Measurements from ENCODE around the gene RGL1. TPM values are rescaled to one million over a fixed set of nuclear protein-coding genes. Genes with fewer than 3 reads are reported as not detected.

RGL1 gene
- total RNA-seq, 4 donors from 2014 or later, result 10.6 to 13.8 (median 11.3) TPM

DNA sequence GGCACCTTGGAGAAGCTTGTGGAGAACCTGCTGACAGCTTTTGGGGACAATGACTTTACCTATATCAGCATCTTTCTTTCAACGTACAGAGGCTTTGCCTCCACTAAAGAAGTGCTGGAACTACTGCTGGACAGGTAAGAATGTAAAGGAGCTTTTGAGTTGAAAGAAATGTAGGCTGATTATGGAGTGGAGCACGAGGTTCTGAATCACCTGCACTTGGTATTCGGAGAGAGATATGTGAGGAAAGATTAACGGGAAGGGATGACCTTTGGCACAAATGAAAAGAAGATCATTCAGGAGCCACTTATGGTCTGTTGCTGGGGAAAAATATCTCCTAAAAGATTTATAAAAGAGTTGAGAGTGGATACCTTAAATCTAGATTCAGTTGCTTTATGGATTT, 42.7 kb downstream of the RGL1 start:
- no peaks in the 10 kb centered on the region for H3K27me3 ChIP-seq
- no peak for DNase-seq (ENCODE audit: low spot score in 2 of 2)
- 88% methylated on average over 4 of the region's 4 CpGs for WGBS
- H3K36me3 ChIP-seq, result no peaks in the 10 kb centered on the region
- no peak for TF ChIP-seq POLR2A (IDR thresholded peaks at IDR 0.05)
- no peak for TF ChIP-seq POLR2AphosphoS5 (IDR thresholded peaks at IDR 0.05)
- TF ChIP-seq, protein P1, sequence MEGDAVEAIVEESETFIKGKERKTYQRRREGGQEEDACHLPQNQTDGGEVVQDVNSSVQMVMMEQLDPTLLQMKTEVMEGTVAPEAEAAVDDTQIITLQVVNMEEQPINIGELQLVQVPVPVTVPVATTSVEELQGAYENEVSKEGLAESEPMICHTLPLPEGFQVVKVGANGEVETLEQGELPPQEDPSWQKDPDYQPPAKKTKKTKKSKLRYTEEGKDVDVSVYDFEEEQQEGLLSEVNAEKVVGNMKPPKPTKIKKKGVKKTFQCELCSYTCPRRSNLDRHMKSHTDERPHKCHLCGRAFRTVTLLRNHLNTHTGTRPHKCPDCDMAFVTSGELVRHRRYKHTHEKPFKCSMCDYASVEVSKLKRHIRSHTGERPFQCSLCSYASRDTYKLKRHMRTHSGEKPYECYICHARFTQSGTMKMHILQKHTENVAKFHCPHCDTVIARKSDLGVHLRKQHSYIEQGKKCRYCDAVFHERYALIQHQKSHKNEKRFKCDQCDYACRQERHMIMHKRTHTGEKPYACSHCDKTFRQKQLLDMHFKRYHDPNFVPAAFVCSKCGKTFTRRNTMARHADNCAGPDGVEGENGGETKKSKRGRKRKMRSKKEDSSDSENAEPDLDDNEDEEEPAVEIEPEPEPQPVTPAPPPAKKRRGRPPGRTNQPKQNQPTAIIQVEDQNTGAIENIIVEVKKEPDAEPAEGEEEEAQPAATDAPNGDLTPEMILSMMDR (IDR thresholded peaks at IDR 0.05), result no peak
- no peak for TF ChIP-seq EP300 (IDR thresholded peaks at IDR 0.05)
- peaks cover 11% of the 10 kb centered on the region for H3K4me1 ChIP-seq
- H3K27ac ChIP-seq, result no peak overlapping the region
- no peak overlapping the region for H3K4me3 ChIP-seq
- no peaks in the 10 kb centered on the region for H3K9me3 ChIP-seq

- 88% methylated on average over 2 of the region's 2 CpGs for WGBS
Observed at GRCh38 chr1:183850852-183851251, 45.9 kb downstream of the RGL1 start.

GRCh38 chr1:183859119-183859518, 54.2 kb downstream of the RGL1 start:
- Histone ChIP-seq H3K4me1 (peaks cover 5% of the 10 kb centered on the region), H3K4me3 (no peak overlapping the region), H3K27me3 (no peaks in the 10 kb centered on the region), H3K36me3 (no peaks in the 10 kb centered on the region), H3K27ac (no peak overlapping the region), H3K9me3 (no peaks in the 10 kb centered on the region)
- TF ChIP-seq POLR2A (IDR thresholded peaks at IDR 0.05) (no peak), EP300 (IDR thresholded peaks at IDR 0.05) (no peak), POLR2AphosphoS5 (IDR thresholded peaks at IDR 0.05) (no peak)
- TF ChIP-seq, protein P1 (IDR thresholded peaks at IDR 0.05), result no peak
- 91% methylated on average over 3 of the region's 3 CpGs for WGBS
- DNase-seq (ENCODE audit: low spot score in 2 of 2), result no peak

More at GRCh38 chr1:183850852-183851251, 45.9 kb downstream of the RGL1 start:
- Histone ChIP-seq H3K4me1 (no peaks in the 10 kb centered on the region), H3K36me3 (no peaks in the 10 kb centered on the region), H3K9me3 (no peaks in the 10 kb centered on the region), H3K27me3 (no peaks in the 10 kb centered on the region), H3K27ac (no peak overlapping the region), H3K4me3 (no peak overlapping the region)
- TF ChIP-seq EP300 (IDR thresholded peaks at IDR 0.05) (no peak), POLR2A (IDR thresholded peaks at IDR 0.05) (no peak), POLR2AphosphoS5 (IDR thresholded peaks at IDR 0.05) (no peak)
- TF ChIP-seq, protein P1 (IDR thresholded peaks at IDR 0.05), result no peak
- no peak for DNase-seq (ENCODE audit: low spot score in 2 of 2)

GRCh38 chr1:183859831-183860230, 54.9 kb downstream of the RGL1 start:
- H3K9me3 ChIP-seq, result no peaks in the 10 kb centered on the region
- H3K36me3 ChIP-seq, result no peaks in the 10 kb centered on the region
- no peak overlapping the region for H3K4me3 ChIP-seq
- peaks cover 5% of the 10 kb centered on the region for H3K4me1 ChIP-seq
- H3K27me3 ChIP-seq, result no peaks in the 10 kb centered on the region
- TF ChIP-seq, protein P1 (IDR thresholded peaks at IDR 0.05), result no peak
- no peak for TF ChIP-seq POLR2A (IDR thresholded peaks at IDR 0.05)
- TF ChIP-seq EP300 (IDR thresholded peaks at IDR 0.05), result no peak
- no peak for TF ChIP-seq POLR2AphosphoS5 (IDR thresholded peaks at IDR 0.05)
- 59% methylated on average over 3 of the region's 3 CpGs for WGBS
- H3K27ac ChIP-seq, result no peak overlapping the region
- DNase-seq (ENCODE audit: low spot score in 2 of 2), result no peak

GRCh38 chr1:183862967-183863366, 58.0 kb downstream of the RGL1 start:
- 93% methylated on average over 4 of the region's 4 CpGs for WGBS

More at GRCh38 chr1:183862967-183863366, 58.0 kb downstream of the RGL1 start:
- peaks cover 5% of the 10 kb centered on the region for H3K4me1 ChIP-seq
- no peak overlapping the region for H3K27ac ChIP-seq
- TF ChIP-seq, protein P1 (IDR thresholded peaks at IDR 0.05), result no peak
- TF ChIP-seq EP300 (IDR thresholded peaks at IDR 0.05) (no peak), POLR2A (IDR thresholded peaks at IDR 0.05) (no peak), POLR2AphosphoS5 (IDR thresholded peaks at IDR 0.05) (no peak)
- DNase-seq (ENCODE audit: low spot score in 2 of 2), result no peak
- H3K9me3 ChIP-seq, result no peaks in the 10 kb centered on the region
- no peak overlapping the region for H3K4me3 ChIP-seq
- H3K36me3 ChIP-seq, result peaks cover 6% of the 10 kb centered on the region
- no peaks in the 10 kb centered on the region for H3K27me3 ChIP-seq
